CD4-positive, alpha-beta T cell (primary cell): ENCODE measurements around the gene DENND1B. TPM values are rescaled to one million over a fixed set of nuclear protein-coding genes. Genes with fewer than 3 reads are reported as not detected.
"Not testable (repeated sequence)": the region's sequence is repeated elsewhere in the genome, so short reads cannot be mapped to it uniquely, and the experiment has no call there.

Experiments
- ATAC-seq: fragments of 200-7000 bp; cut with Tn5 transposase; one replicate; pipeline ENCODE4 v1.10.0; 2022; ENCODE audit warnings: mild to moderate bottlenecking; ENCODE audit not compliant: poor library complexity
- CTCF ChIA-PET: fragments of 350-600 bp; sonication (Branson Sonifier 250); formaldehyde crosslinking; loops from one replicate; lab custom pipeline; 2021; ENCODE audit warnings: antibody characterized with exemption, inconsistent platforms; lab: Charles Lee
- POLR2A ChIA-PET: fragments of 350-600 bp; sonication (Branson Sonifier 250); formaldehyde crosslinking; loops from one replicate; lab custom pipeline; 2021; ENCODE audit warnings: antibody characterized with exemption, inconsistent platforms; lab: Charles Lee
- DNase-seq, 14 experiments: peaks; one replicate each; pipeline ENCODE4 v3.0.0-alpha.2; 2013 to 2020; ENCODE audit warnings: mixed read lengths in 2 of 14
- H3K27ac ChIP-seq, 2 donors: one replicate each; pipeline versions ENCODE4 v1.5.1 to v1.7.0; 2013; ENCODE audit warnings: low read length in 2 of 2, low read depth in 1 of 2, mild to moderate bottlenecking in 1 of 2
- H3K27me3 ChIP-seq, 2 experiments: 1 replicate in 1 of 2; 2 replicates in 1 of 2; pipeline versions ENCODE4 v1.6.1 to v1.7.0; 2013; ENCODE audit warnings: low read length in 2 of 2, control low read depth in 1 of 2, mild to moderate bottlenecking in 1 of 2, moderate library complexity in 1 of 2; ENCODE audit not compliant: insufficient read depth in 2 of 2, control insufficient read depth in 1 of 2
- H3K36me3 ChIP-seq: one replicate; pipeline ENCODE4 v1.6.1; 2013; ENCODE audit warnings: low read length, control low read depth; ENCODE audit not compliant: insufficient read depth
- H3K4me1 ChIP-seq: one replicate; pipeline ENCODE4 v1.6.1; 2013; ENCODE audit warnings: low read length, control low read depth; ENCODE audit not compliant: insufficient read depth
- H3K4me3 ChIP-seq: one replicate; pipeline ENCODE4 v1.5.1; 2013; ENCODE audit warnings: mild to moderate bottlenecking, low read length, moderate library complexity
- H3K9me3 ChIP-seq, 2 experiments: 1 replicate in 1 of 2; 2 replicates in 1 of 2; pipeline versions ENCODE4 v1.6.1 to v1.7.0; 2013; ENCODE audit warnings: low read length in 2 of 2, mild to moderate bottlenecking in 2 of 2, control low read depth in 1 of 2, moderate library complexity in 1 of 2; ENCODE audit not compliant: control insufficient read depth in 1 of 2, insufficient read depth in 1 of 2
- H3K27ac Mint-ChIP-seq: one replicate; pipeline ENCODE4 v1.8.0; 2020; ENCODE audit warnings: mixed read lengths
- H3K27me3 Mint-ChIP-seq: one replicate; pipeline ENCODE4 v1.8.0; 2021; ENCODE audit warnings: mixed read lengths
- H3K36me3 Mint-ChIP-seq: one replicate; pipeline ENCODE4 v1.8.0; 2021; ENCODE audit warnings: low read depth, mixed read lengths
- H3K4me1 Mint-ChIP-seq: one replicate; pipeline ENCODE4 v1.8.0; 2021; ENCODE audit warnings: low read depth, mixed read lengths
- H3K4me3 Mint-ChIP-seq: one replicate; pipeline ENCODE4 v1.8.0; 2020; ENCODE audit warnings: mild to moderate bottlenecking, mixed read lengths
- H3K9me3 Mint-ChIP-seq: one replicate; pipeline ENCODE4 v1.8.0; 2020; ENCODE audit warnings: mixed read lengths
- intact Hi-C, 2 experiments: fragments of 100-400 bp; cut with DNase I in 1 of 2; cut with micrococcal nuclease in 1 of 2; formaldehyde crosslinking; loops; one replicate each; pipeline versions ENCODE4 v1.15.1 to v1.9.0; 2023 to 2025; cut with DNase I, micrococcal nuclease
- total RNA-seq, 174 experiments: library from RNA in 2 of 174; stranded (reverse) in 2 of 174; gene quantifications; one replicate each; pipeline ENCODE4 v1.2.3 and lab custom pipeline; 2021 to 2026
- TF ChIP-seq, protein P1 (sequence below): fragments of 200-600 bp; IDR thresholded peaks from one replicate; pipeline ENCODE4 v1.8.0; 2022; ENCODE audit warnings: antibody characterized with exemption, mild to moderate bottlenecking

The DENND1B gene
- total RNA-seq, 2 experiments from 2014 or later: 23.9 to 26.5 TPM

DNA sequence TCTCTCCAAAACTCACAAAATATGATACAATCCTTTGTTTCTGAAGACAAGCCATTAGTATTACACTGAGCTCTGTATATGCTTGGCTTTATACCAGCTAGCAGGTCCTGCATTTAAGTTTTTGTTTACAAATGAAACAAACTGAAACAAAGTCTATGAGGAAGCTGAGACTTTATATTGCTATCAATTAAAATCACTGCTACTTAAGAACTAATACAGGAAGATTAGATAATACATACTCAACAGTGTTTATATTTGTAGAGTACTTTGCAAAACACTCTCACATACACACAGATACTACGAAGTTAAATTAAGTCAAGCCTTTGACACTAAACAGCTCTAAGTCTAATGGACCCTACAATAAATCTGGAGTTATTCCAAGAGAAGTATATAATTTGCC, 259.9 kb downstream of the DENND1B start:
- H3K9me3 ChIP-seq: no peaks in the 10 kb centered on the region
- Mint-ChIP-seq H3K4me3 (no peak overlapping the region), H3K36me3 (peaks cover 28% of the 10 kb centered on the region), H3K4me1 (no peaks in the 10 kb centered on the region), H3K9me3 (no peaks in the 10 kb centered on the region), H3K27me3 (no peaks in the 10 kb centered on the region), H3K27ac (no peak overlapping the region)
- ChIA-PET POLR2A (no interaction called here), CTCF (no interaction called here)
- no peak overlapping the region for H3K4me3 ChIP-seq
- H3K36me3 ChIP-seq: peaks cover 17% of the 10 kb centered on the region
- H3K4me1 ChIP-seq: no peaks in the 10 kb centered on the region
- intact Hi-C loops: no loop called here
- no peaks in the 10 kb centered on the region for H3K27me3 ChIP-seq
- DNase-seq (no peak), ATAC-seq (no peak)
- H3K27ac ChIP-seq: no peak overlapping the region
- TF ChIP-seq, protein P1, sequence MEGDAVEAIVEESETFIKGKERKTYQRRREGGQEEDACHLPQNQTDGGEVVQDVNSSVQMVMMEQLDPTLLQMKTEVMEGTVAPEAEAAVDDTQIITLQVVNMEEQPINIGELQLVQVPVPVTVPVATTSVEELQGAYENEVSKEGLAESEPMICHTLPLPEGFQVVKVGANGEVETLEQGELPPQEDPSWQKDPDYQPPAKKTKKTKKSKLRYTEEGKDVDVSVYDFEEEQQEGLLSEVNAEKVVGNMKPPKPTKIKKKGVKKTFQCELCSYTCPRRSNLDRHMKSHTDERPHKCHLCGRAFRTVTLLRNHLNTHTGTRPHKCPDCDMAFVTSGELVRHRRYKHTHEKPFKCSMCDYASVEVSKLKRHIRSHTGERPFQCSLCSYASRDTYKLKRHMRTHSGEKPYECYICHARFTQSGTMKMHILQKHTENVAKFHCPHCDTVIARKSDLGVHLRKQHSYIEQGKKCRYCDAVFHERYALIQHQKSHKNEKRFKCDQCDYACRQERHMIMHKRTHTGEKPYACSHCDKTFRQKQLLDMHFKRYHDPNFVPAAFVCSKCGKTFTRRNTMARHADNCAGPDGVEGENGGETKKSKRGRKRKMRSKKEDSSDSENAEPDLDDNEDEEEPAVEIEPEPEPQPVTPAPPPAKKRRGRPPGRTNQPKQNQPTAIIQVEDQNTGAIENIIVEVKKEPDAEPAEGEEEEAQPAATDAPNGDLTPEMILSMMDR: no peak

DNA sequence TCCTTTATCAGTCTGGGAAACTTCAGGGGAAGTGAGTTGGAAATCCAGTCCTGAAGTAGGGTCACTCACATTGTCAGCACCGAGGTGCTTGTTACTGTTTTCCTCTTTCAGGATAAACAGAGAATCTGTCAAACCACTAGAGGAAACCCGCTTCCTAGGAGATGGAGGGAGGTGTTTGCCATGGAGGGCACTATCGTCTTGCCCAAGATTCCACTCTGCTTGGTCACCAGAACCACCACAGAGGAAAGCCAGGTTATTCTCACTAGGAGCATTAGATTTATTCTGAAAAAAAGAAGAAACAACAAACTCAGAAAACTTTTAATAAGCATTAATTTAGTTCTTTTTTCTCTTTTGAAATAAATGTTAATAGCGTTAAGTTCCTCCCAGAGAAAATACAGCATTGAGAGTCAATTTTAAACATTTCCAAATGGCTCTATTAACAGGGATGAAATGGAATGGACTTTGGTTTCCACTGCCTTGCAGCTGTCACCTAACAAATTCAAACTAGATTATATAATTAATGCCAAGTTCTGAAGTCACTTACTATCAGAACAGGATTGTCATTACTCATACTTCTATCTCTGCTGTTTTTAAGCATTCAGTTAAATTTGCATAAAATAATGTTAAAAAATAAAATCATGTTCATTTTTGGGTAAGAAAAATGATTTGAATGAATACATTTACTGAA, 264.4 kb downstream of the DENND1B start:
- H3K4me1 ChIP-seq: no peaks in the 10 kb centered on the region
- Mint-ChIP-seq H3K27ac (no peak overlapping the region), H3K9me3 (no peaks in the 10 kb centered on the region), H3K4me1 (no peaks in the 10 kb centered on the region), H3K36me3 (peaks cover 38% of the 10 kb centered on the region), H3K4me3 (no peak overlapping the region), H3K27me3 (no peaks in the 10 kb centered on the region)
- H3K9me3 ChIP-seq: no peaks in the 10 kb centered on the region
- ChIA-PET POLR2A (no interaction called here), CTCF (no interaction called here)
- ATAC-seq (no peak), DNase-seq (no peak)
- intact Hi-C loops: no loop called here
- H3K4me3 ChIP-seq: no peak overlapping the region
- TF ChIP-seq, protein P1: no peak
- H3K36me3 ChIP-seq: peaks cover 25% of the 10 kb centered on the region
- no peak overlapping the region for H3K27ac ChIP-seq
- no peaks in the 10 kb centered on the region for H3K27me3 ChIP-seq

DNA sequence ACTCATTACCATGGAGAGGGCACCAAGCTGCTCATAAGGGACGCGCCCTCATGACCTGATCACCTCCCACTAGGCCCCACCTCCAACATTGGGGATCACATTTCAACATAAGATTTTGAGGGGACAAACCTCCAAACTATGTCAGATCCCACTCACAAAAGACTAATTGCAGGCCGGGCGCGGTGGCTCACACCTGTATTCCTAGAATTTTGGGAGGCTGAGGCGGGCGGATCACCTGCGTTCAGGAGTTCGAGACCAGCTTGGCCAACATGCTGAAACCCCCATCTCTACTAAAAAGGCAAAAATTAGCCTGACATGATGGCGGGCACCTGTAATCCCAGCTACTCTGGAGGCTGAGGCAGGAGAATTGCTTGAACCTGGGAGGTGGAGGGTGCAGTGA, 278.6 kb downstream of the DENND1B start:
- H3K27ac ChIP-seq: no peak overlapping the region
- TF ChIP-seq, protein P1: no peak
- H3K4me3 ChIP-seq: no peak overlapping the region
- no peaks in the 10 kb centered on the region for H3K4me1 ChIP-seq
- H3K9me3 ChIP-seq: no peaks in the 10 kb centered on the region
- H3K36me3 Mint-ChIP-seq: no peaks in the 10 kb centered on the region
- CTCF ChIA-PET: no interaction called here
- DNase-seq (no peak), ATAC-seq (no peak)
- no peak overlapping the region for H3K27ac Mint-ChIP-seq
- no peaks in the 10 kb centered on the region for H3K27me3 ChIP-seq
- H3K4me3 Mint-ChIP-seq: no peak overlapping the region
- POLR2A ChIA-PET: no interaction called here
- H3K36me3 ChIP-seq: no peaks in the 10 kb centered on the region
- H3K27me3 Mint-ChIP-seq: no peaks in the 10 kb centered on the region
- no peaks in the 10 kb centered on the region for H3K9me3 Mint-ChIP-seq
- intact Hi-C loops: no loop called here
- H3K4me1 Mint-ChIP-seq: no peaks in the 10 kb centered on the region

DNA sequence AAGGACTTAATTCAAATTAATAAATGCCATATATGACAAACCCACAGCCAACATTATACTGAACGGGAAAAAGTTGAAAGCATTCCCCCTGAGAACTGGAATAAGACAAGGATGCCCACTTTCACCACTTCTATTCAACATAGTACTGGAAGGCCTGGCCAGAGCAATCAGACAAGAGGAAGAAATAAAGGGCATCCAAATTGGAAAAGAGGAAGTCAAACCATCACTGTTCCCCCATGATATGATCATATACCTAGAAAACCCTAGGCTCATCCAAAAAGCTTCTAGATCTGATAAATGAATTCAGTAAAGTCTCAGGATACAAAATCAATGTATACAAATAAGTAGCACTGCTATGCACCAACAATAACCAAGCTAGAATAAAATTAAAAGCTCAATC, 283.8 kb downstream of the DENND1B start:
- intact Hi-C loops, H3K27me3 Mint-ChIP-seq, H3K4me3 Mint-ChIP-seq, H3K4me1 ChIP-seq, H3K4me3 ChIP-seq, H3K9me3 ChIP-seq, CTCF ChIA-PET, H3K27ac ChIP-seq, H3K4me1 Mint-ChIP-seq, H3K36me3 ChIP-seq, POLR2A ChIA-PET, ATAC-seq, H3K9me3 Mint-ChIP-seq, H3K27me3 ChIP-seq, H3K27ac Mint-ChIP-seq, H3K36me3 Mint-ChIP-seq, DNase-seq: not testable (repeated sequence)
